Measurements from ENCODE around the gene FBLN5. TPM values are rescaled to one million over a fixed set of nuclear protein-coding genes. Genes with fewer than 3 reads are reported as not detected.

Gene FBLN5
- total RNA-seq, 1 experiment from 2014 or later = 1.0 TPM

DNA sequence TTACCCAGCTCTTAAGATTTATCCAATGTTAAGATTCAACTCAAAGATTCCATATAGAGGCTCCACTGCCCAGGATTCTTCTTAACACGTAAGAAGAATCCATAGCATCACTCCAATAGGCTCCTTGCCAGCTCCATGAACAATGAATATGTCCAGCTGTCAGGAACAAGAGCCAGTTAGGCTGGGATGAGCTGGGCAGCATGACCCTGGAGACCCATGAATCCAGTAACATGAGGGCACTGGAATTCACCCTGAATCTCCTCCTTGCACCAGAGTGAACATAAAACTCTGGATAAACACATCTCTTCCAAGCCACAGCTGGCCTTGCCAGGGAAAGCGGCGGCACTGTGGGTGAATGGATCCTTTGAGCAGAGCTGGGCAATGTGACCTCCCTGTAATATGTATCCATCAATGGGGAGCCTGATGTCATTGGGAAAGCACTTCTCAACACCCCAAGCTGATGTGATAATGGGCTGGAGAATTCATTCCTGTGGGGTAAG, 55.7 kb downstream of the FBLN5 start:
- DNase-seq = no peak

More for the DNA sequence above, 55.7 kb downstream of the FBLN5 start:
- H3K79me2 ChIP-seq (ENCODE audit: insufficient read depth, low read length) = no peaks in the 10 kb centered on the region
- no peaks in the 10 kb centered on the region for H4K20me1 ChIP-seq (ENCODE audit: control insufficient read depth, insufficient read depth, insufficient read length)
- H3T11ph ChIP-seq (ENCODE audit: low read length) = no peak overlapping the region
- H2BK12ac ChIP-seq (ENCODE audit: insufficient read length, low read depth, low read length) = no peak overlapping the region
- TF ChIP-seq, protein P1, sequence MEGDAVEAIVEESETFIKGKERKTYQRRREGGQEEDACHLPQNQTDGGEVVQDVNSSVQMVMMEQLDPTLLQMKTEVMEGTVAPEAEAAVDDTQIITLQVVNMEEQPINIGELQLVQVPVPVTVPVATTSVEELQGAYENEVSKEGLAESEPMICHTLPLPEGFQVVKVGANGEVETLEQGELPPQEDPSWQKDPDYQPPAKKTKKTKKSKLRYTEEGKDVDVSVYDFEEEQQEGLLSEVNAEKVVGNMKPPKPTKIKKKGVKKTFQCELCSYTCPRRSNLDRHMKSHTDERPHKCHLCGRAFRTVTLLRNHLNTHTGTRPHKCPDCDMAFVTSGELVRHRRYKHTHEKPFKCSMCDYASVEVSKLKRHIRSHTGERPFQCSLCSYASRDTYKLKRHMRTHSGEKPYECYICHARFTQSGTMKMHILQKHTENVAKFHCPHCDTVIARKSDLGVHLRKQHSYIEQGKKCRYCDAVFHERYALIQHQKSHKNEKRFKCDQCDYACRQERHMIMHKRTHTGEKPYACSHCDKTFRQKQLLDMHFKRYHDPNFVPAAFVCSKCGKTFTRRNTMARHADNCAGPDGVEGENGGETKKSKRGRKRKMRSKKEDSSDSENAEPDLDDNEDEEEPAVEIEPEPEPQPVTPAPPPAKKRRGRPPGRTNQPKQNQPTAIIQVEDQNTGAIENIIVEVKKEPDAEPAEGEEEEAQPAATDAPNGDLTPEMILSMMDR (conservative IDR thresholded peaks at IDR 0.05) = no peak
- no peak overlapping the region for H4K8ac ChIP-seq (replicated peaks; ENCODE audit: insufficient read length, low read depth, low read length)
- Mint-ChIP-seq H3K9me3 (no peaks in the 10 kb centered on the region), H3K4me1 (peaks cover 0 to 3% of the 10 kb centered on the region in 2 experiments; a peak in 2 of 4 replicates), H3K27me3 (ENCODE audit: low read depth) (0 out of 2 replicates have a peak, but pooled peaks cover 2% of the 10 kb centered on the region), H3K36me3 (ENCODE audit: insufficient read depth in 1 of 3, low read depth in 3 of 3) (no peaks in the 10 kb centered on the region), H3K27ac (no peak overlapping the region), H3K4me3 (no peak overlapping the region)
- no peak overlapping the region for H4K5ac ChIP-seq (ENCODE audit: insufficient read length, low read depth, low read length)
- no peak overlapping the region for H3K4ac ChIP-seq (ENCODE audit: low read depth, low read length)
- no peak overlapping the region for H3K14ac ChIP-seq (ENCODE audit: insufficient read depth, low read length)
- no peak overlapping the region for H3K4me2 ChIP-seq (ENCODE audit: insufficient read depth, insufficient read length, low read length)
- no peak overlapping the region for H2BK120ac ChIP-seq (ENCODE audit: low read depth, low read length, poor library complexity, severe bottlenecking)
- no peak overlapping the region for H3K56ac ChIP-seq (ENCODE audit: insufficient read length, low read depth, low read length)
- no peak overlapping the region for H2AFZ ChIP-seq (ENCODE audit: low read length)
- no peak overlapping the region for H3K18ac ChIP-seq (ENCODE audit: insufficient read length, low read depth, low read length)
- no peak overlapping the region for H3K27ac ChIP-seq (ENCODE audit: insufficient read length, low read depth, low read length)
- no peak overlapping the region for H3K23ac ChIP-seq (ENCODE audit: insufficient read length, low read depth, low read length)
- no peaks in the 10 kb centered on the region for H3K4me1 ChIP-seq (ENCODE audit: insufficient read depth, low read length)
- no peak overlapping the region for H2AK5ac ChIP-seq (ENCODE audit: insufficient read length, low read length)
- no peaks in the 10 kb centered on the region for H3K23me2 ChIP-seq (ENCODE audit: insufficient read length, low read depth, low read length, poor library complexity, severe bottlenecking)
- H3K79me1 ChIP-seq (ENCODE audit: insufficient read depth, low read depth, low read length, poor library complexity, severe bottlenecking) = no peaks in the 10 kb centered on the region
- H2BK15ac ChIP-seq (ENCODE audit: low read depth, low read length) = no peak overlapping the region
- H4K91ac ChIP-seq (ENCODE audit: insufficient read length, low read depth, low read length) = no peak overlapping the region
- no CpG with 5 or more reads among the region's 3 CpGs for WGBS (ENCODE audit: extremely low coverage, insufficient read length, low lambda C conversion rate)
- no peak overlapping the region for H2BK20ac ChIP-seq (ENCODE audit: low read depth, low read length, poor library complexity, severe bottlenecking)
- H3K9me3 ChIP-seq (ENCODE audit: control insufficient read depth, low read depth, low read length) = no peaks in the 10 kb centered on the region
- no peaks in the 10 kb centered on the region for H3K27me3 ChIP-seq (ENCODE audit: insufficient read depth, low read length)
- H2BK5ac ChIP-seq (ENCODE audit: insufficient read length, low read length) = no peak overlapping the region
- H3K9ac ChIP-seq (ENCODE audit: extremely low read depth, insufficient read length, low read length) = no peak overlapping the region

All from H9 (cell line).